Measurements from ENCODE around the gene HK1.

GRCh38 chr10:69446229-69446628 lies 167.9 kb downstream of the HK1 start:
- TF ChIP-seq CTCF (IDR thresholded peaks at IDR 0.05): no peak
- TF ChIP-seq POLR2A (IDR thresholded peaks at IDR 0.05): no peak
